Measurements from ENCODE around the gene MKS1.

MKS1 gene

GRCh38 chr17:58264407-58265103 is 45.5 kb upstream of the MKS1 start:
- H3K4me3 ChIP-seq (ENCODE audit: low read depth, low read length): no peak overlapping the region
- no peak for DNase-seq (ENCODE audit: low read depth)
- no peak for TF ChIP-seq CTCF (IDR thresholded peaks at IDR 0.05; ENCODE audit: insufficient read depth, low read depth, low read length, missing control alignments)

GRCh38 chr17:58263773-58264172 is 44.7 kb upstream of the MKS1 start:
- no peak for DNase-seq (ENCODE audit: low read depth)
- TF ChIP-seq CTCF (IDR thresholded peaks at IDR 0.05; ENCODE audit: insufficient read depth, low read depth, low read length, missing control alignments): no peak
- no peak overlapping the region for H3K4me3 ChIP-seq (ENCODE audit: low read depth, low read length)

GRCh38 chr17:58262149-58262548 is 43.1 kb upstream of the MKS1 start:
- no peak overlapping the region for H3K4me3 ChIP-seq (ENCODE audit: low read depth, low read length)
- TF ChIP-seq CTCF (IDR thresholded peaks at IDR 0.05; ENCODE audit: insufficient read depth, low read depth, low read length, missing control alignments): no peak
- no peak for DNase-seq (ENCODE audit: low read depth)

- H3K4me3 ChIP-seq (ENCODE audit: low read depth, low read length): no peak overlapping the region
- DNase-seq (ENCODE audit: low read depth): no peak
- no peak for TF ChIP-seq CTCF (IDR thresholded peaks at IDR 0.05; ENCODE audit: insufficient read depth, low read depth, low read length, missing control alignments)
These were observed 35.7 kb upstream of the MKS1 start for GRCh38 chr17:58254803-58255202.

GRCh38 chr17:58253082-58253481 is 34.0 kb upstream of the MKS1 start:
- DNase-seq (ENCODE audit: low read depth): no peak
- no peak overlapping the region for H3K4me3 ChIP-seq (ENCODE audit: low read depth, low read length)
- no peak for TF ChIP-seq CTCF (IDR thresholded peaks at IDR 0.05; ENCODE audit: insufficient read depth, low read depth, low read length, missing control alignments)

- H3K4me3 ChIP-seq (ENCODE audit: low read depth, low read length): no peak overlapping the region
- no peak for DNase-seq (ENCODE audit: low read depth)
- TF ChIP-seq CTCF (IDR thresholded peaks at IDR 0.05; ENCODE audit: insufficient read depth, low read depth, low read length, missing control alignments): no peak
These were observed 33.1 kb upstream of the MKS1 start for GRCh38 chr17:58252141-58252540.
